ENCODE measurements around the gene WFIKKN2.
"Not testable (repeated sequence)": the region's sequence is repeated elsewhere in the genome, so short reads cannot be mapped to it uniquely, and the experiment has no call there.

WFIKKN2 gene

DNA sequence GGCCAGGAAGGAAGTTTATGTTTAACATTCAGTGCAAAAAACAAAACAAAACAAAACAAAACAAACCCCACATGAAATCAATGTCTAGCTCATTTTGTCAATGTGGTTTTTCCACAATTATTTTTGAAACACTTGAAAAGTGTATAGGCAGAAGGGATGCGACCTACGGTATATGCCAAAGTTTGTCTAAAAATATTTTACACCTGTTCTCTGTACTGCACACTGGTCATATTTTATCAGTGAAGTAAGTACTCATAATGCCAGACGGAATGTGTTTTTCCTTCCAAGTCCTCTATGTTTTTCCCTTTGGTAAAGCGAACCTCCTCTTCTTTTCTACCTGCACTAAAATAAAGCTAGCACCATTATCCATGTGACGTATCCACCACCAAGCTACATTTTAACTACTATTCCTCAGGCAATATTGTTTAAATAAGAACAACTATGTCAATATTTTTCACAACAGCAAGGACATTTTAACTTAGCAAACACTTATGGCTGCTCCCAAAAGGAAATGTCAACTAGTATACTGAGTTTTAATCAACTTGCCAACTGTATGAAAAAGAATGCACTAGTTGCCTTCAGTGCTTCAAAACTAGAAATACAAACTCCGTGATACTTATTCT lies 20.4 kb downstream of the WFIKKN2 start:
- no peak for DNase-seq

DNA sequence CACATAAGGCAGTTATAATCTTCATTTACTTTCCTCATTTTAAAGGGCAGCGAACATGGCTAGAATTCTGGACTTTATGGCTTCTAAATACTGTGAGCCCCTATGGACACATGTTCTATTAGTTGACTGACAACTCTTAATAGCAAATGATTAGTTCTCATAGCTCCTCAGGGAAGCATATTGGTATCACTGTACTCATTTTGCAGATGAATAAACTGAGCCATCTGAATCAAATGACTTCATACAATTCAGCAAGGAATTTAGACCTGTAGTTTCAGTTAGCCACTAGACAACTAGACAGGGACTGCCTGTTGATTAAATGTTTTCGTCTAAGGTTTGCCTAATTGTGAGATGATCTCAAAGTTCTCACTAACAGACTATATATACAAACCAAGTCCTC lies 21.0 kb downstream of the WFIKKN2 start:
- no peak for DNase-seq

DNA sequence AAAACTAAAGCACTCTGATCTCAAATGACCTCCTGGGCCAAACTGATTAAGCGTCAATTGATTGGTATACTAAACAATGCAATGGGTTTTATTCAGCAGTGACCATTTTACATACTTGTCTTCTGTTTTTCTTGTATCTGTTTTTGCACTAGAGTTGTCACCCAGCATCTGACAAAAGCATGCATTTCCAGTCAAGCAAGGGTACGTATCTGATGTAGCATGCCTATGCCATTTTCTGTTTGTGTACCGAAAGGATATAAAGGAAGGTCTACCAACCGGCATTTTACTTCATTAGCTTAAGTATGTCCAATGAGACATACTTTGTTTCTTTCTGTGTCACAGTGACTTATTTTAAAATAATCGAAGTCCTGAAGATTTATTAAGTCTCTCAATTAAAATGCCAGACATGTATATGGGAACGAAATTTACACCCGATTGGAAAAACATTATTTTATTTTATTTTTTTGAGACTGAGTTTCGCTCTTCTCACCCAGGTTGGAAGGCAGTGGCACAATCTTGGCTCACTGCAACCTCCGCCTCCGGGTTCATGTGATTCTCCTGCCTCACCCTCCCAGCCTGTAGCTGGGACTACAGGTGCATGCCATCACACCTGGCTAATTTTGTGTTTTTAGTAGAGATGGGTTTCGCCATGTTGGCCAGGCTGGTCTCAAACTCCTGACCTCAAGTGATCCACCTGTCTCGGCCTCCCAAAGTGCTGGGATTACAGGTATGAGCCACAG lies 23.3 kb downstream of the WFIKKN2 start:
- DNase-seq: no peak

DNA sequence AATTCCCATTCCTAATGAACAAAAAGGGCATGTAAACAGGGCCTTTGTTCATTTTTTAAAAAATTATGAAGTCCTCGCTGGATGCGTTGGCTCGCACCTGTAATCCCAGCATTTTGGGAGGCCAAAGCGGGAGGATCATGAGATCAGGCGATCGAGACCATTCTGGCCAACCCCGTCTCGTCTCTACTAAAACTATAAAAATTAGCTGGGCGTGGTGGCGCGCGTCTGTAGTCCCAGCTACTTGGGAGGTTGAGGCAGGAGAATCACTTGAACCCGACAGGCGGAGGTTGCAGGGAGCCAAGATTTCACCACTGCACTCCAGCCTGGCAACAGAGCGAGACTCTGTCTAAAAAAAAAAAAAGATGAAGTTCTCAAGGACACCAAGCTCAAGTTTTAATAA lies 24.3 kb downstream of the WFIKKN2 start:
- DNase-seq: not testable (repeated sequence)

DNA sequence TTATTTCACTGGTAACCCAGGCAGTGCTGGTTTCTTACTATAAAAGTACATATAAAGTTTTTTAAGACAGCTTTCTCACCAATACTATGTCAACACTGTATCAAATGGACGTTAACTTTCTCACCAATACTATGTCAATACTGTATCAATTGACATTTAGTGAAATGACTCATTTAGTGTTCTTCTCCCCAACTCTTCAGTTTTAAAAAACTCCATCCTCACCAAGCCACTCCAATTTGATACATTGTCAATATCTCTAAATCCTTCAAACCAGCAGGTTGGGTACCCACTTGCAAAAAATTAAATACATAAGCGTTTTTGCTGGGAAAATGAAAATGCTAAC lies 25.9 kb downstream of the WFIKKN2 start:
- DNase-seq: no peak

DNA sequence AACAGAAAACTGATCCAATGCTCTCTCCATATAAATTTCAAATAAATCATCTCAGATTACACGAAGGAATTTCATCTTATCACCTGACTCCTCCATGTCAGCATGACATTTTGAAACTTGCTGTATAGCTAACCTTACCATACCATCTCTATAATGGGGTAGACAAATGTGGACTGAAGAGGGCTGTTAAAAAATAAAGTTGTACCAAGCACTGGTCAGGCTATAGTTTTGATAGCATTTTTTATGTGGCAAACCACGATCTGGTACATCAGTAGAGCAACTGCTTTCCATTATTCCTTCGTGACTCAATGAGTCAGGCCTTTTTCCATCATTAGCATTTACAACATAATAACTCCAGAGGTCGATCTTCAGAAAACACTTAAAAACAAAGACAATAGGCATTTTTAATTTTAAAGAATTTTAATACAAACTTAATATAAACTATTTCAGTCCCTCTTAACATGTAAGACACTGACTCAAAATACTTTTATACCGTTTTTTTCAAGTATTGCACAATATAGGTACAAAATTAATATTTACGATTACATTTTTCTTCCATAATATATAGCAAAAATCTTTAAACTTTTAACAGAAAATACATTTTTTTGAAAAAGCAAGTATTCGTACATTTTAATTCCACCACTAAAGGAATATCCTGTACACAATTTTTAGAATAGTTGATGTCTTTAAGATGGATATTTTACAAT lies 26.6 kb downstream of the WFIKKN2 start:
- no peak for DNase-seq

DNA sequence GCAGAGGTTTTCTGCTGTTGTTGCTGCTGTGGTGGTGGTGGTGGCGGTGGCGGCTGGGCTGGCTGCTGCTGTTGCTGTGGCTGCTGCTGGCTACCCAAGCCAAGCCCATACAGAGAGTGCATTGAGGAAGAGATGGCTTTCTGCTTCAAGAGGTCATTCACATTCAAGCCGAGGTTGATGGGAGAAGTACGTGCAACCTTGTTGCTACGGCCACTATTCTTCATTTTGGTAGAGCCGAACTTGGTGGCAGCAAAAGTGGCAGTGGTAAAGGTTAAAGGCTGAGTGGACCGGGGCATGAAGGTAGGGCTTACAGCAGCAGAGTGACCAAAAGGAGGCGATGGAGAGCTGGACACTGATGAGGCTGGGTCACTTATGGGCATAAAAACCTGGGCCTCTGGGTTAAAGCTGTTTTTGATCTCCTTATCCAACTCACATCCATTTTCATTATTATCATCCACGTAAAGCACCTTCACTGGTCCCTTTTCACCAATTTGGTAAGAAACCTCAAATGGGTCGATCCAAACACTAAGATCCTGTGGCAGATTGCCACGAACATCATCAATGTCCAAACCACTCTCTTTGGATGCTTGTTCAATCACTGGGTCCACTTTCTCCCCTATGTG lies 27.9 kb downstream of the WFIKKN2 start:
- no peak for DNase-seq

DNA sequence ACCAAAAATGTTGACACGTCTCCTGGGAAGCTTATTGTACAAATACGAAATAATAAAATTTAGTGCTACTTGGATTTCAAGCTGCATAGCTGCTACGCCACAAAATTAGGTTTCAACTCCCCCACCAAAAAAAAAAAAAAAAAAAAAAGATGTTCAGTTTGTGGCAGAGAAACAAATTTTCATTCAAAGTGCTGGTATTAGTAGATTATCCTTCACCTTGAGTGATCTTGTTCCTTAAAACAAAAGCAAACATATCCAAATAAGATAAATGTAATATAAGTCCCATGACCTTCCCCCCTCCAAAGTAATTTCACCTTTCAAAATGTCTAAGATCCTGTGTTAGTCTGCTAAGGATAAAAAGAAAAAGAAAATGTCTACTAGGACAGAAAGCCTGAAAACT lies 28.5 kb downstream of the WFIKKN2 start:
- DNase-seq: no peak

DNA sequence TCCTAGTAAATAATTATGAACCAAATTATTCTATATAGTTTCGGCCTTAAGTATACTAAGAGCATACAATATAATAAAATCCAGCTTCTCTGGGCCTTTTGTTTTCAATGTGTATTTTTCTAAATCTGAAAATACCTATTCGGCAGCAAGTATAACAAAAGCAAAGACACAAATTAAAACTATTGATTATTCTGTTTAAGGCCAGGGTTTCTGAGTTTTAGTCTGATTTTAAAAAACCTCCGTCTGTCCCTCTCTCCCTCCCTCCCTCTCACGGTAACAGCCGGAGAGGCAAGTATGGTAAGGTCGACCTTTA lies 29.3 kb downstream of the WFIKKN2 start:
- no peak for DNase-seq

DNA sequence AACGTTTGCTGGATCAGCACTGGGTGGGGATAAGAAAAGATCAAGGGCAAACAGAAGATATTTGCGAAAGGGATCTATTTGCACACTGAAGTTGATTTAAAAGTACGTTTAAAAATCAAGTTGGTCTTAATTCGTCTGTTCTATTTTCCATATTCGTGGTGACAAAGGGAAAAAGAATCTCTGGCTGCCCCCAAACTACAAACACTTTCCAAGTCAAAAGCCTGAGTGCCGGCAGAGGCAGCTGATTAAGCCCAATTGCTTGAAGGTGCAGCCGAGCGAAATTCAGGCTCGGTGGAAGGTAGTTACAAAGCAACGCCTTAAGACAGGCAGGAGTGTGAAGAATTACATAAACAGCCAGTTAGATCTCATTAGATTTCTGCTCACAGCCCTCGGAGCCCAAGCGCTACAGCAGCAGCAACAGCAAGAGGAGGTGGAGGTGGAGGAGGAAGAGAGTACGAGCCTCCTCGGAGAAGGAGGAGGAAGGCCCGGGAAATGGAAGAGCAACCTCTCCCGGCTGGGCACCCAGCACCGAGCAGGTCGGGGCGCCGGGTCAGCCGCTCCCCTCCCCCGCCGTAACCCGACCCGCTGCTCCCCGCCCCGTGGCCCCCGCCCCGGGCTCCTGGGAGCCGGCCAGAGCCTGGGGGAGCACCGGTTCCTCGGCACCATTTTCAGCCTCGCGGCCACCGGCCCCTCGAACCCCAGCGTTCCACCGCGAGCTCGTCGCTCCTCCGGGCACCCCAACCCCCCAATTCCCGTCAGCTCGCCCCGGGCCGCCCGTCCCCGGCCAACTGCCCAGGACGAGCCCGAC lies 29.9 kb downstream of the WFIKKN2 start:
- DNase-seq: peak; percentile 70

DNA sequence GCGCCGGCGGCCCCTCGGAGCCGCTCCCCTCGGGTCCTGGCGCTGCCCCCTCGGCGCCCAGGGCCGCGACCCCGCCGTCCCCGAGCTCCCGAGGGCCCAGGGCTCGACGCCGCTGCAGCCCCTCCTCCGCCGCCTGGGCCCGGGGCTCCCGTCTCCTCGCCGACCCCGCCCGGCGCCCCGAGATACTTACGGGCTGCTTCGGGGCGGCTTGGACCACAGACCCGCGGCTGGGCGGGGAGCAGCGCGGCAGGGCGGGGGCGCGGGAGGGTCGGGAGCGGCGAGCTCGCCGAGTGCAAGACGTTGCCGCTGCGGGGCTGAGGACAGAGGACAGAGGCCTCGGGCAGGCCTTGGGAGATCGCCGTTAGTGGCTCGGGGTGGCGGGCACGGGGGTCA lies 30.5 kb downstream of the WFIKKN2 start:
- DNase-seq: no peak

DNA sequence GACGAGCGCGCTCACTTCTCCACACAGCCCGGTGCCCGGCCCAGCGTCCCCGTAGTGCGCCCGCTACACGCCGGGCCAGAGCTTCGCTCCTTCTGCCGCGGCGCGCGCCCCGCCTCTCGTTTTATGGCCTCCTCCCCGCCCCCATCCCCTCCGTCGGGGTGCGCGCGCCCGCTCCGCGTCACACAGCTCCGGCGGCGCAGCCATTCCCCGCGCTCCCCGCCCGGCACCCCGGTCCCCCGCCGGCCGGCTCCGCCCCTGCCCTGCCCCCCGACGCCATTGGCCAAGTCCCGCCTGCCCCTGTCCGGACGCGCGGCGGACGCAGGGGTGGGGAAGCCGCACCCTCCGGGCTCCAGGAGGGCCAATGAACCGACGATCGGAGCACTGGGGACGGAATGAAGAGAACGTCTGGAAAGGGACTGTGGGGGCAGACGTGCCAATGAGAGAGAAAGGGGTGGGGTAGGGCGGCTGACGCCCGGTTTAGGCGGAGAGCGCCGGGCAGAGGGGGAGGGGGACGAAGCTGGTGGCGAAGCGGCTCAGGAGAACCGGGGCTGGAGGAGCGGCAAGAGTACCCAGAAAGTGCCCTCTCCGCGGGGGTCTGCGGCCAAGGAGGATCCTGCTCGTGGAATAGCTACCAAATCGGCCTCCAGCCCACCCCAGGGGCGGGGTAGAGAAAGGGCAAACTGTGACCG lies 31.0 kb downstream of the WFIKKN2 start, which contains the start of gene TOB1:
Gene TOB1 (minus strand): TSS at position 94 of the 689 bp plus-strand sequence. CDS start 2,337 bp downstream, outside the sequence.
- DNase-seq: peak; percentile 93

DNA sequence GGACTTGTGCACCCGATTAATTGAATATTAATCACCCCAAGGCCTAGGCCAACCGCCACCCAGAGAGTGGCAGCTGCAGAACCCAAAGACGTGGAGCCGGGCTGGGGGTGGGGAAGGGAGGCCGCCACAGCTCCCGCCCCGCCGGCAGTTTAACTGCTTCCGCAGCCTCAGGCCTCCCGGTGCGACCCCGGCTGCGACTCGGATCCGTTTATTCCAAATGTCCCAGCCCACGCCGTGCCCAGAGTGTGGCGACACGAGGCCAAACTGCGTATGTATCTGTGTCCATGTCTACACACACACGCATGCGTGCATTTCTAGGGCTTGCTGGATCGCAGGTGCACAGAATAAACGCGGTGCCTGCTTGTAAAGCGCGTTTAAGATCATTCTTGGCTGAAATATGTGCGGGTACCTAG lies 31.6 kb downstream of the WFIKKN2 start:
- peak; percentile 93 for DNase-seq

DNA sequence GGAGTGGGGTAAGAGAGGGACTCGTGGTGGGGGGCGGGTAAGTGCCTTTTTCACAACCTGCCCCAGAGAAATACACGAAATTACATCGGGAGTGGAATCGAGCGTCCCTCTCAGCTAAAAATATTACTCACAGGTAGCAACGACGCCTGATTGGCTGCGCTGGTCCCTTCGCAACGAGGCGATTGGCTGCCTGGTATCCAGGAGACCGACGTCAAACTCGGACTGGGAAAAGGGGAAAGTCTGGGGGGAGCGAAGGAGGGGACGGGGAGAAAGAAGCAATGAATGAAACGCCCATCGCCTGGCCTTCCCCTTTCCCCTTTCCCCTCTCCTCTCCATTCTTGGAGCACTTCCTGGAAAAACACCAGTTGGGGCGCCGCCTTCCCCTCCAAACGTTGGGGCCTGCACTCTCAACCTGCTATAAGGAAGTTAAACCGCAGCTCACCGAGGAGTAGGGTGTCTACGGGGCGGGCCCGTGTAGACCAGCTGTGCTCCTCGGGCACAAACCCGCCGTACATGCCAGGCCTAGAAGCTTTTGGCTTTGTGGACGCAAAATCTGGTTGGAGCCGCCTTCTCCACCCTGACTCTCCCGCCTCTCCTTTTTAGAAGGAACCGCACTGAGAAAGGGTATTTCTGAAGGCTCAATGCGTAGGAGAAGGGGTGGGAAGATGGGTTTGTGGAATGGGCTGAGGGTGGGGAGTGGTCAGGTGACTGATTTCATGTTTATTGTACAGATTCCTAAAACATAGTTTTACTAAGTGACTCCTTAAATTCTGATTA lies 32.2 kb downstream of the WFIKKN2 start:
- DNase-seq: peak; percentile 94

DNA sequence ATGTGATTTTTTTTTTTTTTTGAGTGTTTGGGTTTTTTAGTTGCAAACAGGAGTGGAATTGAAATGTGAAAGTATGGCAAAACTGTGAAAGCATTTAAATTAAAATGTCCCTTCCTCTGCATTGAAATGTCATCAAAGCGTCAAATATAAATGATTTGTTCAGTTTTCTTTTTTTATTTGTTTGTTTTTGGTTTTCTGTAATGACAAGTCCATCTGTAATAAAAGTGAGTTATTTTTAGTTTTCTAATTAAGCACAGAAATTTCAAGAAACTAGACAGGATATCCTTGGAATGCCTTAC lies 32.7 kb downstream of the WFIKKN2 start:
- no peak for DNase-seq

DNA sequence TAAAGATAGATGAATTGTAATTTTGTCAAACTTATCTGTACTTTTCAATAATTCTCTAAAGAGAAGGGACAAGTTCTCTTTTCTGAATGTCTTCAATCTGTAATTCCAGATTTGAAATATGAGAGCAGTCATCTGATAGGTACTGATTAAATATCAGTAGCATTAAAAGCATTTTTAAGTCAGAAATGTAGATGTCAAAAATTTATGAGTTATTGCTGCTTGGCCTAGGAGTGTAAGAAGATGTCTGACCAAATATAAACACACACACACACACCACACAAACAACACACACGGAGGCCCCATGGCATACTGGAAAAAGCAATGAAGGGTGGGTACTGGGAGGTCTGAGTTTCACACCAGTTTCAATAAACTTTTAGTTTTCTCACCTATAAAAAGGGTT lies 33.2 kb downstream of the WFIKKN2 start:
- no peak for DNase-seq

DNA sequence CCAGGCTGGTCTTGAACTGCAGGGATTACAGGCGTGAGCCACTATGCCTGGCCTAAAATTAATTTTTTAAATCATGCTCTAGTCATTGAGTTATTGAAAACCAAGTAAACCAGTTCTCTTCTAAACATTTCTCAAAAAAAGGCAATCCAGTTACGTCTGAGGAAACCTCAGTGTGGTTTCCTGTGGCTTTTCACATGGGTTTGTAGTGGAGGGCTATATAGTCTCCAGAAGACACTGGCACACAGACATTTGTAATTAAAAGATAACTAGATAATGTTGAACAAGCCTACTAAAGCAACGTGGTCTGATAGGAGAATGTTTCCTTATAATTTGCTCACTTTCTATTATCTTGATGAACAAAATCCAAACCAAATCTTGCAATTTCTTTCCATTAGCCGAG lies 36.0 kb downstream of the WFIKKN2 start:
- DNase-seq: no peak

DNA sequence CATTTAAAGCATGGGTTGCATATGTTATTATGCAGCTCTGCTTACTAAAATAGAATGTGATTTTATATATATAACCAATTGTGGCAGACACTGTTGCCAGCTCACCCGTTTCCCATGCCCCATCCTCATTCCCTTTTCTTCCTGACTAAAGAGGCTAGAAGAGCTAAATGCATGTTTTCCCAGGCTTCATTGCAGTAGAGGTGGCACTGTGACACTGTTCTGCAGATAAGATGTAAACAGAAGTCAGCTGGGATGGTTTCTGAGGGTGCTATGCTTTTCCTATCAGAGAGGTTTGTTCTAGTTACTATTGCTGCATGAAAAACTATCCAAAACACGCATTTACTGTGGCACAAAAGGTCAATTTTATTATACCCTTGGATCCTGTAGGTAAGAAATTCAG lies 36.5 kb downstream of the WFIKKN2 start:
- DNase-seq: no peak

DNA sequence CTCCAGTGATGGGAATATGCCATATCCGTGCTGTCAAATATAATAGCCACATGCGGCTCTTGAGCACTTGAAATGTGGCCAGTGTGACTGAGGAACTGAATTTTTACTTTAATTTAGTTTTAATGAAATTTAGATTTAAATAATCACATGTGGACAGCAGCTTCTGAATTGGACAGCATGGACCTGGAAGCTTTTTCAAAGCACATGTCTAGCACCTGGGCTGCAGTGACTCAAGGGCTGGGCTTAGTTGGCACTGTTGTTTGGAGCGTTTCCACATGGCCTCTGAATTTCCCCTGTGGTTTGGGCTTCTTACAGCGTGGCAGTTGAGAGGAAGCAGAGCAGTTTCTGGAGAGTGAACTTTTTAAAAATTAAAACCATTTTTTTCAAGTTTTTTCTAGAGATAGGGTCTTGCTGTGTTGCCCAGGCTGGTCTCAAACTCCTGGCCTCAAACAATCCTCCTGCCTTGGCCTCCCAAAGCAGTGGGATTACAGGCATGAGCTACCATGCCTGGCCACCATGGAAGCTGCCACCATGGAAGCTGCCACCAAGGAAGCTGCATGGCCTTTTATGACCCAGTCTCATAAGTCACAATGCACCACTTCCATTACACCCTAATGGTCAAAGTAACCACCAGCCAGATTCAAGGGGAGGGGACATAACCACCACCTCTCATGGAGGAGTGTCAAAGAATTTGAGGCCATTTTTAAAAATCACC lies 37.5 kb downstream of the WFIKKN2 start:
- DNase-seq: no peak

DNA sequence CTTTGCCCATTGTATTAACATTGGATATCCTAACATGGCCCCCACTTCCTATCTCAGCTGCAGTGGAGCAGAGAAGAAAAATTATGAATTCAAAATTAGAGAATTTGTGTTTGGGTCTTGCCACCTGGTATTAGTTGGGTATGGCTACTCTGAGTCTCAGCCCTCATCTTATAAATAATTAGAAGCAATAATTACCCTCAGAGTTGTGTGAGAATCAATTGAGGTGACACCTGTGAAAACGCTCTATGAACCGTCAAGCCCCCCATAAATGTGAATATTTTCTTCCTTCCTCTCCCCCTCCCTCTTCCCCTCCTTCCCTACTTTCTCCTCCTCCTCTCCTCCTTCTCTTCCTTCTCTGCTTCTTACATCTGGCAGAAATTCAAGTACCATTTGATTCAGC lies 39.7 kb downstream of the WFIKKN2 start:
- no peak for DNase-seq

DNA sequence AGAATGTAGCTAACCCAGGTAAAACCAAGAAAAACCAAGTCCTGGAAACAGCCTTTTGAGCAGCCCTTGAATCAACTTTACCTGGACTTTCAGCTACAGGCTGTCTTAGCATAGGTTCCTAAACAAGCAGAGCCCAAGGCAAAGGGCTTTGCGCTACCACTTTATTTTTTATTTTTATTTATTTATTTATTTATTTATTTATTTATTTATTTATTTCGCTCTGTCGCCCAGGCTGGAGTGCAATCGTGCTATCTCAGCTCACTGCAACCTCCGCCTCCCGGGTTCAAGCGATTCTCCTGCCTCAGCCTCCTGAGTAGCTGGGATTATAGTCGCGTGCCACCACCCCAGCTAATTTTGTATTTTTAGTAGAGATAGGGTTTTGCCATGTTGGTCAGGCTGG lies 41.7 kb downstream of the WFIKKN2 start:
- not testable (repeated sequence) for DNase-seq

Measured in right kidney (tissue), 1 donor.